ENCODE results near the gene PDE4B.

PDE4B gene

DNA sequence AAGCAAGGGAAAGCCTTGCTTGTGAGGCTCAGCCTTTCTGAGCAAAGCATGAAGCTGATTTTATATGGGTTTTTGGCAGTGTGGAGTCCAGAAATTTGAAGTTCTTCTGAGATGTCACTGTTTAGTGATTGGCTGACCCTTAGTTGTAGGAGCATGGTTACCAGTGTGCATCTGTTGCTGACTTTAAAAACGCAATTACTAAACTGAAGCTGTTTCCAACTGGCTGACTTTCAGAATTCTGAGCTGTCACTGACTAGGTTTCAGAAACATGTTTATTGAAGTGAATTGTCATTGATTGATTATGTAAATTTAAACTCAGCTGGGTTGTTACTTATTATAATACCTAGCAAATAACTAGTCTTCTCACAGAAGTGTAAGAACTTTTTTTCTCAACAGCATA, 89.4 kb downstream of the PDE4B start:
- DNase-seq (ENCODE audit: low read depth) = no peak

DNA sequence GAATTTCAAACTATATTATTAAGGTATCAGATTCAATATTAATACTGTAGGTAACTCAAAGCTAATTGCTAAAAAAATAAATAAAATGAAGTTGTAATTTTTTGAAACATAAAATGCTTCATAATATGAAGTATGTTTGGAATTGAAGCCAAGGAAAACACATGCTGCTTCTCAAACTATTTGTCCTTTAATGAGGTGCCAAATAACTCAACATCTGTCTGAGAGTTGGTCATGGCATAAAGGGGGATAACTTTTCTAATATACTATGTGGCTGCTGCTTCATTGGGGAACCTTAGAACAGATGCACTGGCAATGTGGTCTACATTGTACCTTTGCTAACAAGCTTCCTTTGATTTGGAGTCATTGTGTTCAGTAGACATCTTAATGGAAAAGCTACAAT, 96.7 kb downstream of the PDE4B start:
- no peak for DNase-seq (ENCODE audit: low read depth)

DNA sequence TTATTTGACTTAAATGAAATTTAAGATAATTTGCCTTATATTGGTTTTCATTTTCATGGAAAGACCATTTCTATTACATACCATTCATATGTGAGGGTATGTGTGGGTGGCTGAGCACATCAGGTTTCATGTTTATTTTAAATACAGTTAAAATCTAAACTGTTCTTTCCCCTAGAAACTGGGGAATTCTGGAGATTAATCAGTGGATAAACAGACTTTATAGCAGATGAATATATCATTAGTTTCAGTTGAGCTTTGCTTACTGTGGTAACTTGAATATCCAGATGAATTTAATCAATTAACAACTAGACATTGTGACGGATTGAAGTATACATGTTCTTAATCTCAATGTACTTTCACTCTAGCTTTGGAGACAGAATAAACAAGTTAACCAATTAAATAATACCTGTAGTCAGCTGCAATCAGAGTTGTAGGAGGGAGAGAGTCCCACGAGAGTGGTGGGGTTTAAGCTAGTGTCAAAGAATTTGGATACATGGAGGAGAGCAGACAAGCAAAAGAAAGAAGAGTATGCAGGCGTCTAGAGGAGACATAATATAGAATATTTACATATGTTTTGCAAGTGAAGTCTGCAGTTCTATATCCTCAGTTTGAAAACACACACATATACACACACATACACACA, 97.6 kb downstream of the PDE4B start:
- no peak for DNase-seq (ENCODE audit: low read depth)

DNA sequence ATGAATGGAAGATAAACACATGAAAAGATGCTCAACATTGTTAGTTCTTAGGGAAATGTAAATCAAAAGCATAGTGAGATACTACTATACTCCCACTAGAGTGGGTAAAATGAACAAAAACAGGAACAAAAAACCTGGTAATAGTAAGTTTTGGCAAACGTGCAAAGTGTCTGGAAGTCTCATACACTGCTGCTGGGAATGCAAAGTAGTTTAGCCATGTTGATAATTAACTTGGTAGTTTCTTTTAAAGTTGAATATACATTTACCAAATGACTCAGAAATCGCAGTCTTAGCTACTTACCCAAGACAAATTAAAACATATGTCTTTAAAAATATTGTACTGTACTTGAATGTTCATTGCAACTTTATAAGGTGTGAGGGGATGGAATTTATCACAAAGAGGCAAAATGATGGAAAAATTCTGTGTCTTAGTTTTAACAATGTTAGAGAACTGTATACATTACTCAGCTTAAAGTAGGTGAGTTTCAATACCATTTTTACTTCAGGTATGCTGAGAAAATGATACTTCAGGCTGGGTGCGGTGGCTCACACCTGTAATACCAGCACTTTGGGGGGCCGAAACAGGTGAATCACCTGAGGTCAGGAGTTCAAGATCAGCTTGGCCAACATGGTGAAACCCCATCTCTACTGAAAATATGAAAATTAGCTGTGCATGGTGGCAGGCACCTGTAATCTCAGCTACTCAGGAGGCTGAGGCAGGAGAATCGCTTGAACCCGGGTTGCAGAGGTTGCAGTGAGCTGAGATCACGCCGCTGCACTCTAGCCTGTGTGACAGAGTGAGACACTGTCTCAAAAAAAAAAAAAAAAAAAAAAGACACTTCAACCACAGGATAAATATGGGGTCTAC, 102.3 kb downstream of the PDE4B start:
- no peak for DNase-seq (ENCODE audit: low read depth)

DNA sequence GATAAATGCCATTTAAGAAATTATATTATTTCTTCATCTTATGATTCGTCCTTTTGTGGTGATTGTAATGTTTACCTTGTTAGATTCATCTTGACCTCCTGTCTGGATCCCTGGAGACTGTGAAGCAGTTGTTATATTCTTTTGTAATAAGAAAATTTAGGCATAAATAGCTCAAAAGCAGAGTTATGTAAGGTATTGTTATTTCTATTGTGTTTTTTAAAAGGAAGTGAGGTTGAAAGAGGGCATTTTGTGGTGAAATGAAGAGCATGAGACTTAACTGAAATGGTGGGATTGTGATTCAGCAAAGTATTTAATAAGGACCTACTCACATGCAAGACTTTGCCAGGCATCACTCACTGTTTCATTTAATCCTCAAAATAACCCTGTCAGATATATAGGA, 104.0 kb downstream of the PDE4B start:
- no peak for DNase-seq (ENCODE audit: low read depth)

DNA sequence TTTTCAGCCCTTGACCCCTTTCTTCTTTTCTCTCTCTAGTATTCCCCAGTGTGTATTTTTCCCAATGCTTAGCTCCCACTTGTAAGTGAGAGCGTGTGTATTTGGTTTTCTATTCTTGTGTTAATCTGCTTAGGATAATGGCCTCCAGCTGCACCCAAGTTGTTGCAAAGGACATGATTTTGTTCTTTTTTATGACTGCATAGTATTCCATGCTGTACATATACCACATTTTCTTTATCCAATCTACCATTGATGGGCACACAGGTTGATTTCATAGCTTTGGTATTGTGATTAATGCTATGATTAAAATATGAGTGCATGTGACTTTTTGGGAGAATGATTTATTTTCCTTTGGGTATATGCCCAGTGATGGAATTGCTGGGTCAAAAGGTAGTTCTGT, 104.8 kb downstream of the PDE4B start:
- DNase-seq (ENCODE audit: low read depth) = no peak

DNA sequence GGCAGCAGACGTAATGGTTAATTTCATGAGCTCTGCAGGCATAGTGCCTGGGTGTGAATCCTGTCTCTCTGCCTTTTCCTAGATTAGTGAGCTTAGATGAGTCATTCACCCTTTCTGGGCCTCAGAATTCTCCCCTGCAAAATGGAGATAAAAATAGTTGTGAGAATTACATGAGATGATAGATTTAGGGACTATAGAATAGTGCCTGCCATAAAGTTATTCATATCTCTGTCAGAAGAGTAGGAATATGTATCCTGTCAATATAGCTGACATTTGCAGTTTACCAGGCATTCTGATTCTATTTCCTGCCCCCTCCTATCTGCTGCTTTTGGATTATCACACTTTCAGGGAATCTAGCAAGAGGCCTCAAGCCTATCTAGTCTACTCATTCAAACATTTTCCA, 112.0 kb downstream of the PDE4B start:
- DNase-seq (ENCODE audit: low read depth) = no peak

DNA sequence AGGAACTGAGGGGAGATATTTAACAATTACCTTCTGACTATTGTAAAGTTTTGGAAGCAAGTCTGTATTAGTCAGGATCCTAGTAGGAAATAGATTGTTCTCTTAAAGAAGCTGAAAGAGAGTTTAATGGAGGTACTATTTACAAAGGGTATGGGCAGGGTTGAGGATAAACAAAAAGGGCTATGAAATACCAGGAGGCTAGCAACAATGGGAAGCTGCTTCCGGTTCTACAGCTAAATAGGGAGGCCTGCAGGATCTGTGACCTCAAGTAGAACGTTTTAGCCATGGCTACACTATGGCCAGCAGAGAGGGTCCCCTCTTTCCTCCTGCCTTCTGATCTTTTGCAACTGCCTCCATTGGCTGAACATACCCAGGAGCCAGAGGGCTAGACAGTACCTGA, 117.7 kb downstream of the PDE4B start:
- no peak for DNase-seq (ENCODE audit: low read depth)

DNA sequence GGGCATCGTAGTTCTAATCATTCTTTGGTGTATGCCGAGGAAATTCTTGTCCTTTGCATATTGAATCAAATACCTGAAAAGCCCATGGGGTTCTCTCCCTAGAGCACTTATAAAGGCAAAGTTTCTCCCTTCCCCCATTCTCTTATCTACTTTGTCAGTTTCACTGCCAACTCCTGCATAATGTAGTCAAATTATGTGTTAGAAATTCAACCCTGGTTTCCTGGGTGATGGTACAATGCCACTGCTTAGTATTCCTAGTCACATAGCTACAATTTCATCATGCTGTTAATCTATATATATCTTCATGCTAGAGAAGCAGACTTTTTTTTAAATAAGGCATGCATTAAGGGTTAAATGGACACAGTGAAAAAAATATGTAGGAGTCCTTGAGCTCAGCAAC, 119.0 kb downstream of the PDE4B start:
- DNase-seq (ENCODE audit: low read depth) = no peak

DNA sequence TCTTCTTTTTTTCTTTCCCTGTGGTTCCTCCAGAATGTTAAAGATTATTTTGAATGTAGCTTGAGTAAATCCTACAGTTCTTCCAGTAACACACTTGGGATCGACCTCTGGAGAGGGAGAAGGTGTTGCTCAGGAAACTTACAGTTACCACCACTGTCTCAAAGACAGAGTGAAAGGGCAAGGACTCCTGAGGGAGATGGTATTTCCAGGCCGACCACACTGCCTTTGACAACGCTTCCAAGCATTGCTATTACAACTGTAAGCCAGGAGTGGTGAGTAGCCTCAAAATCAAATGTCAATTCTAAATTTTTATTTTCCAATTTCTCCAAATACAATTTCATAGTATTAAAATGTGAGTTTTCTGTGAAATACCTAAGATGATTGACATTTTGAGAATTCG, 125.9 kb downstream of the PDE4B start:
- no peak for DNase-seq (ENCODE audit: low read depth)

DNA sequence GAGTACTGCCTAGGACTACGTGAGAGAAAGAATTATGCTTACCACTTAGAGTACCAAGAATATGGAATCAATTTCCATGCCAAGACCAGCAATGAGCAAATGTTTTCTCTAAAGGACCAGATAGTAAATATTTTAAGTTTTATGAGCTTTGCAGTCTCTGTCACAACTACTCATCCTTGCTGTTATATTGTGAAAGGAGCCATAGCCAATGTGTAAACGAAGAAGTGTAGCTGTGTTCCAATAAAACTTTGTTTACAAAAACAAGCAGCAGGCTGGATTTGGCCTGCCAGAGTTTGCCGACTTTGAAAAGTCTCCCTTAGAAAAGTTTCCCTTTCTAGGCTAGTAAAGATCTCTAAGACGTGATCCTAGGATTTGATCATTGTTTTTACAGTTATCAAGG, 128.8 kb downstream of the PDE4B start:
- DNase-seq (ENCODE audit: low read depth) = no peak

DNA sequence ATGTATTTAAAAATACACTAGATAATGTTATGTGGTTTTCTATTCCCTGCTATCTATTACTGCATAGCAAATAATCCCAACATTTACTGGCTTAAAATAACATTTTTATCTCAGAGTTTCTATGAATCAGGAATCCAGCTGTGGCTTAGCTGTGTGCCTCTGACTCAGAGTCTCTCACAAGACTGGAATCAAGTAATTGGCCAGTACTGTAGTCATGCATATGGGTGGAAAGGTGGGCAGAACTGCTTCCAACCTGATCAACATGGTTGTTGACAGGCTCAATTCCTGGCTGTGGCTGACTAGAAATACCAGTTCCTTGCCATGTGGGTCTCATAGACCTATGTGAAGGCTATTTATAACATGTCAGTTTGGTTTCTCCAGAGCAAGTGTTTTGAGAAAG, 131.8 kb downstream of the PDE4B start:
- DNase-seq (ENCODE audit: low read depth) = no peak

DNA sequence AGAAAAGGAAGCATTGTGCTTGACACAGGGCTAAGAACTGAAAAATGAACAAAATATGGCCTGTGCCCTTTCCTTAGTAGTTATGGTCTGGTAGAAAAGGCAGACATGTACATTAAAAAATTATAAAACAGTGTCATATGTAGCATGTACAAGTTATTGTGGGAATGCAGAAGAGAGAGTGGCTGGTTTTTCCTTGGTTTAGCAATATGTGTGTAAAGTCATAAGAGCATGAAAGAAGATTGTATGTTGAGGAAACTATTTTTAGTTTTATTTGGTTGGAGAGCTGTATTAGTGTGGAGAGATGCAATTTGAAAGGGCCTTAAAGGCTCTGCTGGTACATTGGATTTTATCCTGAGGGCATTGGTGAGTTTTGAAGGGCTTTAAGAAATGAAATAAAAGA, 145.8 kb downstream of the PDE4B start:
- DNase-seq (ENCODE audit: low read depth) = no peak

DNA sequence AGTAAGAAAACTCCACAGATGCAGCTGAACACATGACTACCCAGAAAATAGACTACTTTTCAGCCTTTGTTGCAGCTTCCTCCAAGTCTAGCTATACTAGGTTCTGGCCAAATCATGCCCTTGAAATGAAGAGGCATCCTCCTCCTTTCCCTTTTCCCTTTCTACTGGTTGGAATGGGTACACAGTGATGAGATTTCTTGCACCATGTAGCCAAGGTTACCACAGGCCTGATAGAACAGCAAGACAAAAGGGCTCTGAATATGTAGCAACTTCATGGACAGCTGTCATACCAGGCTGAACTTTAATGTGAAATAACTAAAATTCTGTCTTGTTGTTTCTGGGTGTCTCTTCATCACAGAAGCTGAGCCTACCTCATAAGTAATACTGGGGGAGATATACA, 146.5 kb downstream of the PDE4B start:
- no peak for DNase-seq (ENCODE audit: low read depth)

DNA sequence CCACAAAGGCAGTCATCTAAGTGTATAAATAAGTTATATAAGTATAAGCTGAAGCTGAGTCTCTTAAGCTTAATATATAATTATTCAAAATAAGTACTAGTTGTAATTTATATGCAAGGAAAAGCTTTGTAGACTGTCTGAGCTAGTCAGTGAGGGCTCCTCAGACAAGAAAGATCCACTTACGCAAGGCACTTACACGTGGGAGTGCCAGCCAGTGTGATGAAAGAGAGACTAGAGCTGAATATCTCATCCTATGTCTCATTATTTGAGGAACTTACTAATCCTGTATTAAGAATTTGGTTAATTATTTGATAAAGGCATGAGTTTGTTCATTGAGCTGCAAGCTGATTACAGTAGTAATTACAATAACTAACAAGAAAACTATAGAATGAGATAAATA, 146.9 kb downstream of the PDE4B start:
- no peak for DNase-seq (ENCODE audit: low read depth)

DNA sequence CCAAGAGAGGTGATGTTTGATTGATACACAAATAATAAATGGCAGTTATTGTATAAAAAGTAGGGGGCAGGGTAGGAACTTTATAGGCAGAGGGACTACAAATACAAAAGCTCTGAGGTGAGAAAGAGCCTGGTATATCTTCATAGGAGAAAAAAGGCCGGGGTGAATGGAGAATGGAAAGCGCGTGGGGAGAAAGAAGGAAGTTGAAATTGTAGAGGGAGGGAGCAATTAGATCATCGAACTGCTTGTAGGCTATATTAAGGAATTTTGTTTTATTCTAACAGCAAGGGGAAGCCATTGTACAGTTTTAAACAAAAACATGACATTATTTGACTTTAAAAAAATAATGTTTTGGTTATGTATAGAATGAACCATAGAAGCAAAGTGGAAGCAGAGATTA, 147.4 kb downstream of the PDE4B start:
- no peak for DNase-seq (ENCODE audit: low read depth)

DNA sequence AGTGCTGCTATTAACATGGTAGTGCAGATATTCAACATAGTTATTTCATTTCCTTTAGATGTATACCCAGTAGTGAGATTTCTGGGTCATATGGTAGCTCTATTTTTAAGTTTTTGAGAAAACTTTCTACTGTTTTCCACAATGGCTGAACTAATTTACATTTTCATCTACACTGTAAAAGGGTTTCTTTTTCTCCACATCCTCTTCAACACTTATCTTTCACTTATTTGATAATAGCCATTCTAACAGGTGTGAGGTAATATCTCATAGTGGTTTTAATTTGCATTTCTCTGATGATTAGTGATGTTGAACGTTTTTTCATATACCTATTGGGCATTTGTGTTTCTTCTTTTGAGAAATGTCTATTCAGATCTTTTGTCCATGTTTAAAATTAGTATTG, 149.8 kb downstream of the PDE4B start:
- DNase-seq (ENCODE audit: low read depth) = no peak

DNA sequence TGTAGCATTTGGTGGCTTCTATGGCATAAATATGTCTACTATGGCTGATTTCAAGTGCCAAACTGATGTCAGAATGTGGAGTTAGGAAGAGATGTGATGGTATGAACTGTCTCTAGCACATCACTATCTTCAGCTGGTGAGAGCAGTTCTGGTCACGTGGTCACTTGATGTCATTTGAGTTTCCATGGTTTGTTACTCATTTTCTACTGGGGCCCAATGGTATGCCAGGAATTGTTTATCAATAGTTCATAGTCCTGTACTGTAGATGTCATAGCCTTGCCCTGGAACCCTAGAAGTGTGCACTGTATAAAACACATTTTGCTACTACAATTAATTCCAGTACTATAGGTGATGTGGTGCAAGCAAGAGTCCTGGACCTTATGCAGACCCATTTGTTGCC, 153.7 kb downstream of the PDE4B start:
- DNase-seq (ENCODE audit: low read depth) = no peak

DNA sequence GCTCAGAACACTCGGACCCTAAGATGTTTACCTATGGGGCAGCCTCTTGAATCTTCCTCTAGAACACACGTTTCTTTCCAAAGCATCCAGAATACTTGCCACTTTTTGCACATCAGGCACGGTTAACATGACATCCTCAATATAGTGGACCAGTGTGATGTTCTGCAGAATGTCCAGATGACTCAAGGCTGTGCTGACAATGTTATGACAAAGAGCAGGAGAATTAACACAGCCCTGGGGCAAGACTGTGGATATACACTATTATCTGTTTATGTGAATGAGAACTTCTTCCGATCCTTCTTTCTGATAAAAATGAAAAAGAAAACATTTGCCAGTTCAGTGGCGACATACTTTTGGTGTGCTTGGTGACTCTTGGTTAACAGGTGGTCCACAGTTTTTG, 154.3 kb downstream of the PDE4B start:
- DNase-seq (ENCODE audit: low read depth) = no peak

DNA sequence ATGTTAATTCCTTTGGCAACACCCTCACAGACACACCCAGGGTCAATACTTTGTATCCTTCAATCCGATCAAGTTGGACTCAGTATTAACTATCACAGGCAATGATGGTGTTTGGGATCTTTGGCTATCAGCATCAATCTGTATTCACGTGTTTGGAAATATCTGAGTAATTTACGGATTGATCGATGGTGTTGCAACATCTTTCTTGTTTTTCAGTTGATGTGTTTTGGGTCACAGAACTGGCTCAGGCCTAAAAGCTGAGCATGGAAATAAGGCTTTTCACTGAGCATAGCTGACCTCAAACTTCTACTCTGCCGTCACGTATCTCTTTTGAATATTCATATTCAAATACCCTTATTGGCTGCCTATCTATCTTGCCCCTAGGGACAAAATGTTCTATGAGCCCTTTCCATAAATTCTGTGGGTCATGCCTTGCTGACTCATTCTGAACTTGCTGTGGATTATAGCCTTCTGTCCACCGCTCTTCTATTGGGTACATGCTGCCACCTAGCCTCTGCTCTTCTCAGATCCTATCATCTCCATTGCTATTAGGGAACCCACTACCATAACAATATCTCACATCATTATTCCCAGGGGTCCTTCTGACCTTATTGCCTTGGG, 156.0 kb downstream of the PDE4B start:
- DNase-seq (ENCODE audit: low read depth) = no peak

DNA sequence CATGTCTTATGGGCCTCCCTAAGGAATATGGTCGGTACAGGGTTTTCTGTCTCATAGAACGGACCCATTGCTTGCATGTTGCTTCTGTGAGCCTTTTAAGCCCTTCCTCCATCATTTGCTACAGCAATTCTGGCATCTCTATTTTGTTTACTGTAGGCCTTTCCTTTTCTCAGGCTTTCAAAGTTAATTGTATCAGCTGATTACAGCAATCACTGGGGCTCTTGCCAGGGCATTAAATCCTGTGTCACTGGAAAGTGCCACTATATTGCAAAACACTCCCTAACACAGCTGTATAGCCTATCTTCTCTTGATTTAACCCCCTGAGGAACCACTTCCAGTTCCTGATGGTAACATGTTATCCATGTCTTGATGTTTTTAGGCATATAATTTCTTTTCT, 156.5 kb downstream of the PDE4B start:
- no peak for DNase-seq (ENCODE audit: low read depth)

DNA sequence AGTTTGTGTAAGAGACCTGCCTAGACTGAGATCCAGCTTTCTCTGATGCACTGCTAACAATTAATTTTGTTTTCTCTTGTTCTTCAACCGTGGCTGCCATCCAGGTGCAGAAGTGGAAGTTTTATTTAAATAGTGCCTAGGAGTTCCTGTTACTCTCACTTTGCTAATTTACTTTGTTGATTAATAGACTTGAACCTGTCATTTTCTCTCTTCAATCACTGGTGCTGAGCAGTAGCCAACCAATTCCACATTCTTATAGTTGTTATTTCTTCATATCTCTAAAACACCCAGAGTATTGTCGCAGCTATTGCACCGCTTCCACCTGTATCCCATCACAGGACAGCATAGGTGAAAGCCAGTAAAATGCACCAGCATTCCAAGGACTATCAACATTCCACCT, 157.2 kb downstream of the PDE4B start:
- no peak for DNase-seq (ENCODE audit: low read depth)

DNA sequence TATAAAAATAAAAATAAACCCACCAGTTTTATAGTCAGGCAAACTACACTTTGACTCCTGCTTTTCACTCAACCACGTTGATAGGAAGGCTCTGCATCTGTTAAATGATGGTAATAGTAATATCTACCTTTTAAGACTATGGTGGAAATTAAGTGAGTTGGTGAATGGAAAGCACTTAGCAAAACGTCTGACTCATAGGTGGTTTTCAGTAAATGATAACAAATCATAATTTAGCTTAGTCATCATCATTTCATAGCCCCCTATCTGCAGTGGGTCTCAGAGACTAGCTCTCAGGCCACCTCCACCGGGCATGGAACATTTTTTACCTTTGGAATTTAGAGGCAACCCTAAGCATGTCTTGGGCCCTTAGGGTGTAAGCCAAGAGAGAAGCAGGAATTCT, 160.0 kb downstream of the PDE4B start:
- DNase-seq (ENCODE audit: low read depth) = no peak

DNA sequence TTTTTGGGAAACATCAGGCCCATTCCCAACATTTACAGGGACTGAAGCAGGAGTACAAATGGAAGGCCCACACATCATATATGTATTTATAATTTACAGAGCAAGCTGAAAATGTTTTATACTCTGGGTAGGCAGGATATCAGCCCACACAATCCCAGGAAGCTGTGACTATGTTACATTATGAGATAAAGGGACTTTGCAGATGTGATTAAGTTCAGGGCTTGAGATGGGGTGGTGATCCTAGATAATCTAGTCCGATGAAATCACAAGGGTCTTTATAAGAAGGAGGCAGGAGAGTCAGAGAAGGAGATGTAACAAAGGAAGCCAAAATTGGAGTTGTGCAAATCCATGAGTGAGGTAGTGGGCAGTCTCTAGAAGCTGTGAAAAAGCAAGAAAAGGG, 160.5 kb downstream of the PDE4B start:
- DNase-seq (ENCODE audit: low read depth) = no peak
